Suprapubic skin (tissue), 3 donors: ENCODE results near the gene CLEC9A.

Experiments
- CTCF ChIP-seq, 2 donors: fragments of 200-600 bp in 1 of 2; fragments of 450-650 bp in 1 of 2; sonication (generic) in 1 of 2; IDR thresholded peaks; one replicate each; pipeline ENCODE4 v1.5.1; 2016 to 2019; ENCODE audit warnings: antibody characterized with exemption in 2 of 2, mild to moderate bottlenecking in 1 of 2, moderate library complexity in 1 of 2
- POLR2A ChIP-seq, 2 donors: fragments of 450-650 bp; IDR thresholded peaks; one replicate each; pipeline ENCODE4 v1.6.1; 2017; ENCODE audit warnings: antibody characterized with exemption in 2 of 2, mild to moderate bottlenecking in 2 of 2, moderate library complexity in 2 of 2

GRCh38 chr12:10031771-10032175, 1.3 kb downstream of the CLEC9A start:
- TF ChIP-seq CTCF (IDR thresholded peaks at IDR 0.05), result no peak
- no peak for TF ChIP-seq POLR2A (IDR thresholded peaks at IDR 0.05)
